22Rv1 (cell line): Measurements from ENCODE around the gene ABCA2.

Source experiments
- ZFX ChIP-seq: fragments of 450-650 bp; IDR thresholded peaks from 2 replicates; pipeline ENCODE4 v1.6.1; 2017; ENCODE audit warnings: antibody characterized with exemption, borderline replicate concordance
- TF ChIP-seq, protein P1 (sequence below): fragments of 450-650 bp; IDR thresholded peaks from 2 replicates; pipeline ENCODE4 v1.5.1; 2017; ENCODE audit warnings: mild to moderate bottlenecking

DNA sequence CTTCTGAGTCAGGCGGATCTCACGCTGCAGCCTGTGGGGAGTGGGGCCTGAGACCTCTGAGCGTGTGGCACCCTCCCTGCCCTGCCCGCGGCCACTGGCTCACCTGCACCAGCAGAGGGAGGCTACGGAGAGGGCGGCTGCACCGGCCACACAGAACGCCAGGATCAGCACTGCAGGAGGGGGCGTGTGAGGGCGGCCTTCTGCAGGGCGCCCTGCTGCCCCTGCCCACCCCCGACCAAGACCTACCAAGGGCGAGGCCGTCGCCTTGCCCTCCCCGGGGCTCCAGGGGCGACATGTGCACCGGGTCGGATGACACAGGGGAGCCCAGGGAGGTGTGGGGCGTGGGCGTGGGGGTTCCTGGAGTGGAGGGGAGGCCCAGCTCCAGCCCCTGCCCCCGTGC lies 12.5 kb upstream of the ABCA2 start:
- TF ChIP-seq, protein P1, sequence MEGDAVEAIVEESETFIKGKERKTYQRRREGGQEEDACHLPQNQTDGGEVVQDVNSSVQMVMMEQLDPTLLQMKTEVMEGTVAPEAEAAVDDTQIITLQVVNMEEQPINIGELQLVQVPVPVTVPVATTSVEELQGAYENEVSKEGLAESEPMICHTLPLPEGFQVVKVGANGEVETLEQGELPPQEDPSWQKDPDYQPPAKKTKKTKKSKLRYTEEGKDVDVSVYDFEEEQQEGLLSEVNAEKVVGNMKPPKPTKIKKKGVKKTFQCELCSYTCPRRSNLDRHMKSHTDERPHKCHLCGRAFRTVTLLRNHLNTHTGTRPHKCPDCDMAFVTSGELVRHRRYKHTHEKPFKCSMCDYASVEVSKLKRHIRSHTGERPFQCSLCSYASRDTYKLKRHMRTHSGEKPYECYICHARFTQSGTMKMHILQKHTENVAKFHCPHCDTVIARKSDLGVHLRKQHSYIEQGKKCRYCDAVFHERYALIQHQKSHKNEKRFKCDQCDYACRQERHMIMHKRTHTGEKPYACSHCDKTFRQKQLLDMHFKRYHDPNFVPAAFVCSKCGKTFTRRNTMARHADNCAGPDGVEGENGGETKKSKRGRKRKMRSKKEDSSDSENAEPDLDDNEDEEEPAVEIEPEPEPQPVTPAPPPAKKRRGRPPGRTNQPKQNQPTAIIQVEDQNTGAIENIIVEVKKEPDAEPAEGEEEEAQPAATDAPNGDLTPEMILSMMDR: no peak
- no peak for TF ChIP-seq ZFX
